ENCODE measurements around the gene TRMT10A.

TRMT10A gene

DNA sequence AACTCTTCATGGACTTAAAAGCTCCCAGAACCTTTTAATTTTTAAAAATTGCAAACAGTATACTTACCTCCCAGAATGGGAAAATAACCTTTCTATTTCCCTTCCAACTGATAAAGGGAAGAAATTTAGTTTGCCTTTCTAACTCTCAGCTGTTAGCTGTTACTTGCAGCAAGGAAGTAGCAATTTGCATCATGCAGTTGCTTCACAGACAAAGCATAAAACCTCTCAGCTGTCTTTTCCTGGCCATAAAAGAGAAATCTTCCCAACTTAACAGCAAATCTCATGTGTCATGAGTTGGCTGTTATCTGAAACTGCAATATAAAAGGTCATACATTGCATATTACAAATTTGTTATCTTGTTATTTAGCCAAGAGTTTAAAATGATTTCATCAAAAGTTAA is 34.6 kb downstream of the TRMT10A start:
- no peak overlapping the region for H3K4me3 ChIP-seq (ENCODE audit: low read length in 2 of 2)
- no peak overlapping the region for H3K4me2 ChIP-seq (ENCODE audit: insufficient read depth, low read length, poor library complexity, severe bottlenecking)
- no peak for DNase-seq (ENCODE audit: low spot score)
- H4K8ac ChIP-seq (ENCODE audit: low read depth, low read length), result no peak overlapping the region
- no peak overlapping the region for H2AK5ac ChIP-seq (ENCODE audit: low read depth, low read length)
- H3K9ac ChIP-seq (ENCODE audit: low read depth, low read length, poor library complexity), result no peak overlapping the region
- no peaks in the 10 kb centered on the region for H3K9me3 ChIP-seq (replicated peaks in 1 of 2; ENCODE audit: control insufficient read depth in 2 of 2, insufficient read depth in 1 of 2, low read depth in 1 of 2, low read length in 2 of 2)
- H3K4ac ChIP-seq (ENCODE audit: low read length), result no peak overlapping the region
- H2BK120ac ChIP-seq (ENCODE audit: low read depth, low read length), result no peak overlapping the region
- no peak overlapping the region for H3K14ac ChIP-seq (ENCODE audit: low read length)
- H3K79me1 ChIP-seq (ENCODE audit: low read depth, low read length), result no peaks in the 10 kb centered on the region
- H3K36me3 ChIP-seq (replicated peaks in 1 of 2; ENCODE audit: control insufficient read depth in 2 of 2, insufficient read depth in 2 of 2, low read length in 2 of 2), result no peaks in the 10 kb centered on the region
- H2BK5ac ChIP-seq (ENCODE audit: low read length), result no peak overlapping the region
- H2BK12ac ChIP-seq (ENCODE audit: low read length), result no peak overlapping the region
- no peak overlapping the region for H3K23ac ChIP-seq (ENCODE audit: low read depth, low read length, poor library complexity)
- H3K27me3 ChIP-seq (ENCODE audit: control insufficient read depth in 3 of 3, insufficient read depth in 3 of 3, low read depth in 1 of 3, low read length in 3 of 3), result no peaks in the 10 kb centered on the region
- H3K4me1 ChIP-seq (ENCODE audit: control insufficient read depth in 2 of 2, insufficient read depth in 1 of 2, low read depth in 1 of 2, low read length in 2 of 2), result no peaks in the 10 kb centered on the region
- H4K91ac ChIP-seq (ENCODE audit: low read depth, low read length, poor library complexity), result no peak overlapping the region
- H2AFZ ChIP-seq (ENCODE audit: low read length), result peak overlapping the region; percentile 48
- H3K27ac ChIP-seq (replicated peaks; ENCODE audit: low read length), result no peak overlapping the region
- H2BK15ac ChIP-seq (ENCODE audit: low read length), result no peak overlapping the region
- H3K18ac ChIP-seq (ENCODE audit: low read length), result no peak overlapping the region

DNA sequence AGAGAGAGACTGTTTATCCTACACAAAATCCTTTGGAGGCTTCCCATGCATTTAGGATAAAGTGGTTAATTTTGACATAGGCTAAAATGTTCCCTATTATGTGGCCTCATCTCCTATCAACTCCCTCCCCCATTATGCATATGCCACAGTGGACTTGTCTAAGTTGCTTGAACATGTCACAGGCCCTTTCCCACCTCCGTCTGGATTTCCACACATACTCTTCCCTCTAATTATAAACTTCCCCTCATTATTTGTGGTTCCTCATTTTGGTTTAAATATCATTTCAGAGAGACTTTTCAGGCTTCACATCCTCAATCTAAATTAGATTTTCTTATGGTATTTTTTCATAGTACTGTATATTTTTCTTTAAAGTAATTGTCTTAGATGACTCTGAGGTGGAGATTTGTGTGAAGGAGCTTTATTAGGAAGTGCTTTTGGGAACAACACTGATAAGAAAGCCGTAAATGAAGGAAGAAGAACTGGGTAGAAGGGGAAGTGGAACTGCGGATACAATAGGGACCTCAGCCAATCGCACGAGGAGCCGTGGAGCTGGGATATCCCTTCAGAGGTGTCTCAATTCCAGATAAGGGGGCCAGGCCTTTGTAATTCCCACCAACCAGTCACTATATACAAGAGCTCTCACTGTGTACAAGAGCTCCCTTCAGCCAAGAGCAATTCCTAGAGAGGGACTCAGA is 45.1 kb downstream of the TRMT10A start:
- Histone ChIP-seq H3K4ac (ENCODE audit: low read length) (no peak overlapping the region), H3K4me1 (ENCODE audit: control insufficient read depth in 2 of 2, insufficient read depth in 1 of 2, low read depth in 1 of 2, low read length in 2 of 2) (no peaks in the 10 kb centered on the region), H3K4me3 (ENCODE audit: low read length in 2 of 2) (no peak overlapping the region), H2AK5ac (ENCODE audit: low read depth, low read length) (no peak overlapping the region), H2BK120ac (ENCODE audit: low read depth, low read length) (no peak overlapping the region), H3K4me2 (ENCODE audit: insufficient read depth, low read length, poor library complexity, severe bottlenecking) (no peak overlapping the region), H3K9me3 (replicated peaks in 1 of 2; ENCODE audit: control insufficient read depth in 2 of 2, insufficient read depth in 1 of 2, low read depth in 1 of 2, low read length in 2 of 2) (no peaks in the 10 kb centered on the region), H4K8ac (ENCODE audit: low read depth, low read length) (no peak overlapping the region), H3K79me1 (ENCODE audit: low read depth, low read length) (no peaks in the 10 kb centered on the region), H2AFZ (ENCODE audit: low read length) (no peak overlapping the region), H3K14ac (ENCODE audit: low read length) (no peak overlapping the region), H3K36me3 (replicated peaks in 1 of 2; ENCODE audit: control insufficient read depth in 2 of 2, insufficient read depth in 2 of 2, low read length in 2 of 2) (no peaks in the 10 kb centered on the region), H2BK15ac (ENCODE audit: low read length) (no peak overlapping the region), H3K23ac (ENCODE audit: low read depth, low read length, poor library complexity) (no peak overlapping the region), H3K9ac (ENCODE audit: low read depth, low read length, poor library complexity) (no peak overlapping the region), H3K18ac (ENCODE audit: low read length) (no peak overlapping the region), H2BK12ac (ENCODE audit: low read length) (no peak overlapping the region), H3K27ac (replicated peaks; ENCODE audit: low read length) (no peak overlapping the region), H4K91ac (ENCODE audit: low read depth, low read length, poor library complexity) (no peak overlapping the region), H3K27me3 (ENCODE audit: control insufficient read depth in 3 of 3, insufficient read depth in 3 of 3, low read depth in 1 of 3, low read length in 3 of 3) (peaks cover 0 to 15% (median 0%) of the 10 kb centered on the region in 3 experiments), H2BK5ac (ENCODE audit: low read length) (no peak overlapping the region)
- no peak for DNase-seq (ENCODE audit: low spot score)
- WGBS, 2 donors (ENCODE audit: extremely low coverage in 2 of 2, insufficient read length in 2 of 2, insufficient replicate concordance in 1 of 2), result no CpG with 5 or more reads among the region's 6 CpGs

DNA sequence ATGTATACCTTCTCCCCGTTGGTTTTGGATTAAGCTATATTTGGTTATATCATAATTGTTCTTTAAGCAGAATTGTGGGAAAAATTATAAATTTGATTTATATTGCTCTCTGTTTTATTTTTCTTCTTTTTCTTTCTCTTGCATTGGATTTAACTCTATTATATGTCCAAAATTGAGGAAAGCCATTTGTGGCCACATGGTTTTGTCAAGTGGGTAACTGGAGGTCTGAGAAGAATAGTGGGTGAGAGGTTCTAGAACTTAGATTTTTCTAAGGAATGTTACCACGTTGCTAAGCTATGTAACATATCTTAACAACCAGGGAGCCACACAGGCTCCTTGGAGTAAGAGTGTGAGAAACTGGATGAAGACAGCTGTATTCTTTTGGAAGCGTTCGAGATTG is 53.1 kb downstream of the TRMT10A start, which contains the start of gene C4orf17:
TSS of gene C4orf17 (plus strand) at position 301 of the 400 bp plus-strand sequence. CDS start 2,061 bp downstream, outside the sequence.
- Histone ChIP-seq H3K27ac (replicated peaks; ENCODE audit: low read length) (no peak within 1 kb of the TSS), H3K9ac (ENCODE audit: low read depth, low read length, poor library complexity) (no peak within 1 kb of the TSS), H4K91ac (ENCODE audit: low read depth, low read length, poor library complexity) (no peak within 1 kb of the TSS), H3K4ac (ENCODE audit: low read length) (no peak within 1 kb of the TSS), H4K8ac (ENCODE audit: low read depth, low read length) (no peak within 1 kb of the TSS), H3K36me3 (replicated peaks in 1 of 2; ENCODE audit: control insufficient read depth in 2 of 2, insufficient read depth in 2 of 2, low read length in 2 of 2) (no peaks in the 10 kb centered on the region), H2BK120ac (ENCODE audit: low read depth, low read length) (no peak within 1 kb of the TSS), H3K27me3 (ENCODE audit: control insufficient read depth in 3 of 3, insufficient read depth in 3 of 3, low read depth in 1 of 3, low read length in 3 of 3) (peaks cover 0 to 4% (median 0%) of the 10 kb centered on the region in 3 experiments), H2BK12ac (ENCODE audit: low read length) (no peak within 1 kb of the TSS), H3K23ac (ENCODE audit: low read depth, low read length, poor library complexity) (no peak within 1 kb of the TSS), H2AFZ (ENCODE audit: low read length) (peak within 1 kb of the TSS; percentile 48), H3K79me1 (ENCODE audit: low read depth, low read length) (no peaks in the 10 kb centered on the region), H3K14ac (ENCODE audit: low read length) (no peak within 1 kb of the TSS), H2AK5ac (ENCODE audit: low read depth, low read length) (no peak within 1 kb of the TSS), H2BK5ac (ENCODE audit: low read length) (no peak within 1 kb of the TSS), H3K4me3 (ENCODE audit: low read length in 2 of 2) (no peak within 1 kb of the TSS), H3K9me3 (replicated peaks in 1 of 2; ENCODE audit: control insufficient read depth in 2 of 2, insufficient read depth in 1 of 2, low read depth in 1 of 2, low read length in 2 of 2) (no peaks in the 10 kb centered on the region), H2BK15ac (ENCODE audit: low read length) (no peak within 1 kb of the TSS), H3K4me1 (ENCODE audit: control insufficient read depth in 2 of 2, insufficient read depth in 1 of 2, low read depth in 1 of 2, low read length in 2 of 2) (no peaks in the 10 kb centered on the region), H3K18ac (ENCODE audit: low read length) (no peak within 1 kb of the TSS), H3K4me2 (ENCODE audit: insufficient read depth, low read length, poor library complexity, severe bottlenecking) (no peak within 1 kb of the TSS)
- no CpG with 5 or more reads among the region's 4 CpGs for WGBS, 2 donors (ENCODE audit: extremely low coverage in 2 of 2, insufficient read length in 2 of 2, insufficient replicate concordance in 1 of 2)
- no peak for DNase-seq (ENCODE audit: low spot score)

DNA sequence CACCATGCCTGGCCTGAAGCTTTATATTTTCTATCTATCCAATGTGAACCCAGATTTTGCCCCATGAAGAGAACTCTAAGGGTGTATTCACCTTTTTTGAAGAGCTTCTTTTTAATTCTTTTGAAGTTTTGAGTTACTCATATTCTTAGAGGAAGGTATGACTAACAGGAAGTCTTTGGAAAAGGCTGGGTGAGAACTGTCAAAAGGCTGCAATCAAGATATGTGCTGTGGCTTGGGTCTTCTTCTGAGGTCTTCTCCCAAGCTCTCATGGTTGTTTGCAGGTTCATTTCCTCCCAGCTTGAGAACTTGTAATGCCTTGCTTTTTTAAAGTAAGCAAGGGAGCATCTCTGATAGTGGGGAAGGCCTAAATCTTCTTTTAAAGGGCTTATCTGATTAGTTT is 56.1 kb downstream of the TRMT10A start:
- Histone ChIP-seq H3K4me3 (ENCODE audit: low read length in 2 of 2) (no peak overlapping the region), H3K23ac (ENCODE audit: low read depth, low read length, poor library complexity) (no peak overlapping the region), H2BK120ac (ENCODE audit: low read depth, low read length) (no peak overlapping the region), H3K27ac (replicated peaks; ENCODE audit: low read length) (no peak overlapping the region), H3K14ac (ENCODE audit: low read length) (no peak overlapping the region), H2AFZ (ENCODE audit: low read length) (no peak overlapping the region), H4K8ac (ENCODE audit: low read depth, low read length) (no peak overlapping the region), H3K79me1 (ENCODE audit: low read depth, low read length) (no peaks in the 10 kb centered on the region), H3K4me1 (ENCODE audit: control insufficient read depth in 2 of 2, insufficient read depth in 1 of 2, low read depth in 1 of 2, low read length in 2 of 2) (no peaks in the 10 kb centered on the region), H2AK5ac (ENCODE audit: low read depth, low read length) (no peak overlapping the region), H3K36me3 (replicated peaks in 1 of 2; ENCODE audit: control insufficient read depth in 2 of 2, insufficient read depth in 2 of 2, low read length in 2 of 2) (no peaks in the 10 kb centered on the region), H3K4ac (ENCODE audit: low read length) (no peak overlapping the region), H3K27me3 (ENCODE audit: control insufficient read depth in 3 of 3, insufficient read depth in 3 of 3, low read depth in 1 of 3, low read length in 3 of 3) (peaks cover 0 to 4% (median 0%) of the 10 kb centered on the region in 3 experiments), H3K18ac (ENCODE audit: low read length) (no peak overlapping the region), H3K9ac (ENCODE audit: low read depth, low read length, poor library complexity) (no peak overlapping the region), H2BK12ac (ENCODE audit: low read length) (no peak overlapping the region), H2BK15ac (ENCODE audit: low read length) (no peak overlapping the region), H4K91ac (ENCODE audit: low read depth, low read length, poor library complexity) (no peak overlapping the region), H2BK5ac (ENCODE audit: low read length) (no peak overlapping the region), H3K9me3 (replicated peaks in 1 of 2; ENCODE audit: control insufficient read depth in 2 of 2, insufficient read depth in 1 of 2, low read depth in 1 of 2, low read length in 2 of 2) (no peaks in the 10 kb centered on the region), H3K4me2 (ENCODE audit: insufficient read depth, low read length, poor library complexity, severe bottlenecking) (no peak overlapping the region)
- no peak for DNase-seq (ENCODE audit: low spot score)

All from neuronal stem cell (in vitro differentiated cells).